Glomerular endothelial cell (primary cell): ENCODE measurements around the gene PCYT2. TPM values are rescaled to one million over a fixed set of nuclear protein-coding genes. Genes with fewer than 3 reads are reported as not detected.

Experiments used
- DNase-seq: peaks from one replicate; pipeline ENCODE4 v3.0.0-alpha.2; 2011; ENCODE audit warnings: low read depth, low spot score; ENCODE audit errors: extremely low read depth
- total RNA-seq: library from RNA; depleted of rRNA; stranded (reverse); fragments of >200 nt; gene quantifications from 2 replicates; pipeline ENCODE4 v1.2.3, GENCODE V29; 2015

The PCYT2 gene
- total RNA-seq, 1 donor from 2014 or later: 36.6 TPM

- DNase-seq: no peak
Measured at GRCh38 chr17:81944858-81945257, 33.7 kb upstream of the PCYT2 start.

- no peak for DNase-seq
Measured at GRCh38 chr17:81942167-81942553, 31.0 kb upstream of the PCYT2 start.

GRCh38 chr17:81941484-81942166 is 30.4 kb upstream of the PCYT2 start:
- no peak for DNase-seq

DNA sequence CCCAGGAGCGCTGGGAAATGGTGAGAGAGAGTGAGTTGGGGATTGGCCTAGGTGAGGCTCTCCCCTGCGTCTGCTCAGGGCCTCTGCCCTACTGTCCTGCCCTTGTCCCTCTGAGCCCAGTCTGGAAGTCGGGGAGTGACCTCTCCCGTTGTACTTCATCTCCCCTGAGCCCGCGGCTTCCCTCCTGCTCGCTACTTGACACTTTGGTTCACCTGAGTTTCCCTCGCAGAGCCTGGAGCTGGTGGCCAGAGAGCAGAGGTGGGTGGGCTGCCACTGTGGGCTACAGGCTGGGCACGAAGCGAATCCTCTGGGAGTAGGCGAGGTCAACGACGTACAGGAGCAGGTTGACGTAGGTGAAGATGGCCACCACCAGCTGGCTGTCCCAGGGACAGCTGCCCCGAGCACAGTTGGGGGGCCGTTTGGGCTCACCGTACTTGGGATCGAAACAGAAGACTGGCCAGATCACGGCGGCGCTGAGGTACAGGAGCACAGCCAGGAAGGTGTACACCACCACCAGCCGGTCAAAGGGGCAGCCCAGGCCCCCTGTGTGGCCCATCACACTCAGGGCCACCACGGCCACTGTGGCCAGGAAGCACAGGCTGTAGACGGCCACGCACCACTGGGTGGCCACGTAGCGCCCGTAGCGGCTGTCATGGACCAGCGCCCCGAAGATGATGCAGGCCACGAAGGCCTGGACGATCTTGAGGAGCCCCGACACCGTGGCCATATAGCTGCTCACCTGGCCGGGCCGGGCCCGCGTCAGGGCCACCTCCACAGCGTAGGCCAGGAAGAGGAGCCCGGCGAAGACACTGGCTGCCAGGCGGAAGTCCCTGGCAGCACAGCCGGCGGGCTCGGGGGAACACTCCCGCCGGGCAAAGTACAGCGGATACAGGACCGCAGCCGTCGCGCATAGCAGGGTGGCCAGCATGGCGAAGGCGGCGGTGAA is 29.6 kb upstream of the PCYT2 start:
- no peak for DNase-seq

- DNase-seq: no peak
Measured at GRCh38 chr17:81939881-81940385, 28.7 kb upstream of the PCYT2 start.

DNA sequence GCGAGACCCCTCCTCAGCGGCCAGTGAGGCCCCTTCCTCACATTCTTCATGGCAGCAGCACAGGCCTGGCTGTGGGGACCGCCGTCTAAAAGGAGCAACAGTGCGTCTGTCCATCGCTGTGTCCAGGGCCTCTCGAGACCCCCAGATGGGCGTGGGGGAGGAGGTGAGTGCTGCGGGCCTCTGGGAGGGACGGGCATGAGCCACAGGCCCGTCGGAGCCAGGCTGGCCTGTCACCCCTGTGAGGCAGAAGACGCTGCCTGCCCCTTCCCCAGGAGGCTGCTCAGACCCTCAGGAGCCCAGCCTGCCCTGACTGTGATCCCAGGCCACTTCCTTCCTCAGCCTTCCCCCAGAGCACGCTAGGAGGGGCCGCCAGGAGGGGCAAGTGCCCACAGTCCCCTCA is 28.0 kb upstream of the PCYT2 start:
- no peak for DNase-seq

DNA sequence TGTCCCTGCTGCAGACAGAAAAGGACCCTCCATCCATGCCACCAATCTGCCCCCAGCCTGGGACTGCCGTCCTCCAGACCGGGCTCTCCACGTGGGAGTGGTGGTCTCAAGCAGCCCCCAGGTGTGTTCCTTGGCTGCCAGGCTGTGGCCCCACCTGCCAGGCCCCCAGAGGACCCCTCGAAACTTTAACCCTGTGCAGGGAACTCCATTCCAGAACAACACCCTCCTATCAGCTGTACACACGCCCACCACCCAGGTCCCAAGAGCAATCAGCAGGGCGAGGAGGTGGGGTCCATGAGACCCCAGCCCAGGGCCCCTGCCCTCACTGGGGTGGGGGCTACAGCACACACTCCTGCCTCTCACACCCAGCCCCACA is 24.5 kb upstream of the PCYT2 start:
- DNase-seq: no peak

- DNase-seq: no peak
Measured at GRCh38 chr17:81934850-81935708, 23.9 kb upstream of the PCYT2 start.

DNA sequence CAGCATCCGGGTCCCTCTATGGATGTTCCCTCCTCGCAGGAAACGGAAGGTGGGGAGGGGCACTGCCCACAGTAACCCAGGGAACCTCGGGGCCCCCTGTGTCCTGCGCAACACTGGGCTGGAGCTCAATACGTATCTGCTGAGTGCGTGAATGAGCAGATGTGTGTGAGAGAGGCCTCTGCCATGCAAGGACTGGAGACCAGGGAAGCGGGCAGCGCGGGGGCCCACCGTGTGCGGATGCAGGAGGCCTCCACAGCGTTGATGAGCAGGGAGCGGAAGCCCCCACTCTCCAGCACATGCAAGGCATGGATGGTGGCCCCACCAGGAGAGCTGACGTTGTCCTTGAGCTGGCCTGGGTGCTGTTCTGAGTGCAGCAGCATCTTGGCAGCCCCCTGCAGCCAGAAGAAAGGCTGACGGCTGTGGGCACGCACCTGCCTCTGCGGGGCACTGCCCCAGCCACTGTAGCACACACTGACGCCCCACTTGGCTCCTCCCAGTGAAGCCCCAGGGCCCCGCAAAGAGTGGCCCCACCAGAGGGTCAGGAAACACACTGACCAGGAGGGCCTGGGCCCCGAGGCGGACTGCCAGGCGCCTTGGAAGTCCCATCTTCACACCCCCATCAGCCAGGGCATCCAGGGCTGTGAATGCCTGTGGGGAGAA is 23.0 kb upstream of the PCYT2 start:
- DNase-seq: no peak

DNA sequence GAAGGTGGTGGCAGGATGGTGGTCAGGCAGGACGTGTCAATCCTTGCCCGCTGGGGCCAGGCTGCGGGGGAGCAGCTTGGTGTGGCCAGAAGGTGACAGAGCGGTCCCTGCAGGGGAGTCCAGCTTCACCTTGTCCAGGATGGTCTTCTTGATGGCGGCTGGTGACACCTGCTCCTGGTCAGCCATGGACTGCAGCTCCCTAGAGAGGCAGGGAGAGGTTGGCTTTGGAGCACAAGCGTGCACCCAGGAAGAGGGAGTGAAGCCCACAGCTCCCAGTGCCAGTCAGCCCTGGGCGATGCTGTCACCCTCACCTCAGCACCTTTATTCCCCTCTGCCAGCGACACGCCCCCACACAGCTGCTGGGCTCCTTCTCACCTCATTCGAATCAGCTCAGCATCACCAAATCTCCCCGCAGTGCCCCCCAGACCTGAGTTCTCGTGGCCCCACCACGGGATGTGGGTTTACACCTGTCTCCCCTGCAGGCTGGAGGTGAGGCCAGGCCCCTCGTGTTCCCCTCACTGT is 22.0 kb upstream of the PCYT2 start:
- no peak for DNase-seq

DNA sequence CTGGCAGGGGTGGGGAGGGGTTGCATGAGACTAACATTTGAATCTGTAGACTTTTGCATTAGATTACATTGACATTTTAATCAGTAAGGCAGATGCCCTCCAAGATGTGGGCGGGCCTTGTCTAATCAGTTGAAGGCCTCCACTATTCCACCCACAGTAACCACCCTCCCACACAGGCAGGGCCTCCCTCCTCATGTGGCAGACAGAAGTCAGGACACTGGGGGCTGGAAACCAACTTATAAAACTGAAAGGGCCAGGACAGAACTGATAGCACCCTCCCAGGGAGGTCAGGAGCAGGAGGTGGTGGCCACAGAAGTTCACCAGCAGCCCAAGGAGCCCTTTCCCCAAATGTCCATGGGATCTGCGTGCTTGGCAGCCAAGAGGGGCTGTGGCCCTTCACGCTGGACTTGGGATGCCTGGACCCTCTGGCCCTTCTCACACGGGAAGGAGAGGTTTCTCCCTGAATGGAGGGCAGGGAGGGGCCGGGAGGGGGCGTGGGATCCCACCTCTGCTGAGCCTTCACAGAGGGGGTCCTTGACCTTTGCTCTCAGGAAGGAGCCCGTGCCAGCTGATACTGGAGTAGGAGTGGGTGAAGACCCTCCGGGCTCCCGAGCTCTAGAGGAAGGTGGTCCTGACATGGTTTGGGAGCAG is 21.3 kb upstream of the PCYT2 start:
- DNase-seq: no peak

DNA sequence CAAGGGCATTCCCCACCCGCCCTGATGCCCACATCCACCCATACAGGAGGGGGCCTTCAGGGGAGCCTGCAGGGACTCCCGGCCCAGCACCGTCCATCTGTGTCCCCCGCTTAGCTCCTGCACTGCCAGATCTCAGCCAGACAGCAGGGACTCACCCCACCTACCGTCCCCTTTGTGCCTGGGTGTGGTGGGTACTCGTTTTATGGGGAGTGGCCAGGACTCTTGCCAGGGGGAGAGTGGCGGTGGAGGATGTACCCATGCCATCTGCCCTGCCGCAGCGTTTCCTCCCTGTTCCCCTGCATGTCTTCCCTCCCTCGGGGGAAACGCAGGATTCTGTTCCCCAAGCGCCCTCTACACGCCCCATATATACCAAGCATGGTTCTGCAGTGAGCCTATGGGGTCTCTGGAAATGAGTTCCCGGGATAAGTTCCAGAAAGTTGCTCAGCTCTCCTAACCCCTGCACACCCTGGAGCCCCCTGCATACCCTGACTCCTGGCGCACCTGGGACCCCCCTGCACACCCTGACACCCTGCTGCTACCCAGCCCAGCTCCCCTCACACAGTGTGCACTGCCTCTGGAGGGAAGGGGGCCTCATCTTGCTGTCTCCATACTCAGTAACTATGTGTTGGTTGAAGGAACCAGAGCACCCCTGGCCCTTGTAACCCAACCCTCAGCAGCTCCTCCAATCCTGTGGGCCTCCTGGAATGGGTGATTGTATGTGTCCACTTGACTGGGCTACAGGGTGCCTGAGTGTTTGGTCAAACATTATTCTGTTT is 20.5 kb upstream of the PCYT2 start:
- no peak for DNase-seq

DNA sequence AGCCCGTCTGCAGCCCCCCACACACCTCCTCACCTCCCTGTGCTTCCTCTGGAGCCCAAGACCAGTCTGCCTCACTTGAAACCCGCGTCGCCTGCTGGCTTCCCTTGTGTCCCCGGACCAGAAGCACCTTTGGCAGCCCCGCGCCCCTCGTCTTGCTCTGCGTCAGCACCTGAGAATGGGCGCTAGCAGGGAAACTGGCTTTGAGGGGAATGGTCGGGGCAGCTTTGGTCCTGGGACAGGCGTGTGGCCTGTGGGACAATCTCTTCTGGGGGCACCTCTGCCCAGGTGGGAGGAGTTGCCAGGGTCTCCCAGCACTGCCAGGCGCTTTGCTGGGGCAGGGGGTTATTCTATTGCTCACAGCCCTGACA is 20.0 kb upstream of the PCYT2 start:
- no peak for DNase-seq

- DNase-seq: no peak
Measured at GRCh38 chr17:81930142-81931125, 19.2 kb upstream of the PCYT2 start.

DNA sequence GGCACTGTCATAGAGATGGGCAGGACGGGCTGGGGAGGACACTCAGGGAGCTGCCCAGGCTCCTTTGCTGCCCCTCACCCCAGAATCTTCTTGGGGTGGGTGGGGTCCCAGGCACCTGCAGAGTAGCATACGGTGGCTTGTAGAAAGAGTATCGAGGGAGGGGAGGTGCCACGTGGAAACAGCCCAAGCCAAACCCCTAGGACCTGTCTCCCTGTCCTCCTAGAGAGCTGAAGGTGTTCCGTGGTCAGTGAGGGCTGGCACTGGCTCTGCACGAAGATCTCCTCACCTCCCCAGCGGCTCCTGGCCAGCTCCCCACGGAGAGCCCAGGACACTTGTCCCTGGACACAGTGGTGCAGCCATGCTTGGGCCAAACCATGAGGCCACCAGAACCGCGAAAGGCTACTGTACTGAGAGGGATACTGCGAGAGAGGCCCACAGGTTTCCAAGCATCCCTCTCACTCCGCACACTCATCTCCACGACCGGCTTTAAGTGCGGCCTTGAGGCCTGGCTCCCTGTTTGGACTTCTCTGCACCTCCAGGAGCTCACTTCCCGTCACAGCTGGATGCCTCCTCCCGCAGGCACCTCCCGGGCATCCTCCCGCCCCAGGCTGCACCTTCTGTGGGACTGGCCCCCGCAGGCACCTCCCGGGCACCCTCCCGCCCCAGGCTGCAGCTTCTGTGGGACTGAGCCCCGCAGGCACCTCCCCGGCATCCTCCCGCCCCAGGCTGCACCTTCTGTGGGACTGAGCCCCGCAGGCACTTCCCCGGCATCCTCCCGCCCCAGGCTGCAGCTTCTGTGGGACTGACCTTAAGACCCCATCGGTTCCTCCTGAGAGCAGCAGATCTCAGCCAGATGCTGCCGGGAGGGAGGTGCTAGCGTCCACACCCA is 18.3 kb upstream of the PCYT2 start:
- no peak for DNase-seq

- no peak for DNase-seq
Measured at GRCh38 chr17:81928544-81929252, 17.5 kb upstream of the PCYT2 start.
